Activated CD8-positive, alpha-beta T cell treated with anti-CD3 and anti-CD28 coated beads for 36 hours (primary cell): ENCODE data around the gene SKIC8. TPM values are rescaled to one million over a fixed set of nuclear protein-coding genes. Genes with fewer than 3 reads are reported as not detected.

Source experiments
- ATAC-seq: fragments of 200-7000 bp; cut with Tn5 transposase; one replicate; pipeline ENCODE4 v1.10.0; 2021; ENCODE audit warnings: mild to moderate bottlenecking, moderate library complexity
- CTCF ChIA-PET: fragments of 350-600 bp; sonication (Branson Sonifier 250); formaldehyde crosslinking; loops from one replicate; lab custom pipeline; 2021; ENCODE audit warnings: antibody characterized with exemption; lab: Charles Lee
- POLR2A ChIA-PET: fragments of 350-600 bp; sonication (Branson Sonifier 250); formaldehyde crosslinking; loops from one replicate; lab custom pipeline; 2021; ENCODE audit warnings: antibody characterized with exemption; lab: Charles Lee
- DNase-seq: peaks from one replicate; pipeline ENCODE4 v3.0.0-alpha.2; 2020
- H3K27ac Mint-ChIP-seq: one replicate; pipeline ENCODE4 v1.8.0; 2021; ENCODE audit warnings: mild to moderate bottlenecking, mixed read lengths
- H3K27me3 Mint-ChIP-seq: one replicate; pipeline ENCODE4 v1.8.0; 2021; ENCODE audit warnings: mixed read lengths
- H3K36me3 Mint-ChIP-seq: one replicate; pipeline ENCODE4 v1.8.0; 2021; ENCODE audit warnings: low read depth, mixed read lengths
- H3K4me1 Mint-ChIP-seq: one replicate; pipeline ENCODE4 v1.8.0; 2021; ENCODE audit warnings: low read depth, mixed read lengths
- H3K4me3 Mint-ChIP-seq: one replicate; pipeline ENCODE4 v1.8.0; 2021; ENCODE audit warnings: mild to moderate bottlenecking, moderate library complexity, mixed read lengths
- H3K9me3 Mint-ChIP-seq: one replicate; pipeline ENCODE4 v1.8.0; 2021; ENCODE audit warnings: mixed read lengths
- intact Hi-C: fragments of 100-400 bp; cut with micrococcal nuclease; formaldehyde crosslinking; loops from one replicate; pipeline ENCODE4 v1.10.0; 2022
- total RNA-seq, 2 experiments: library from RNA; stranded (reverse); gene quantifications; one replicate each; pipeline ENCODE4 v1.2.3, GENCODE V29; 2021
- TF ChIP-seq, protein P1 (sequence below): fragments of 200-600 bp; IDR thresholded peaks from one replicate; pipeline ENCODE4 v1.8.0; 2022; ENCODE audit warnings: antibody characterized with exemption, mild to moderate bottlenecking

The SKIC8 gene
- total RNA-seq, 2 experiments from 2014 or later = 63.0 to 64.5 TPM

- ATAC-seq (no peak), DNase-seq (no peak)
- Mint-ChIP-seq H3K27me3 (peaks cover 38% of the 10 kb centered on the region), H3K9me3 (no peaks in the 10 kb centered on the region), H3K27ac (no peak overlapping the region), H3K36me3 (no peaks in the 10 kb centered on the region), H3K4me1 (no peaks in the 10 kb centered on the region), H3K4me3 (no peak overlapping the region)
- TF ChIP-seq, protein P1, sequence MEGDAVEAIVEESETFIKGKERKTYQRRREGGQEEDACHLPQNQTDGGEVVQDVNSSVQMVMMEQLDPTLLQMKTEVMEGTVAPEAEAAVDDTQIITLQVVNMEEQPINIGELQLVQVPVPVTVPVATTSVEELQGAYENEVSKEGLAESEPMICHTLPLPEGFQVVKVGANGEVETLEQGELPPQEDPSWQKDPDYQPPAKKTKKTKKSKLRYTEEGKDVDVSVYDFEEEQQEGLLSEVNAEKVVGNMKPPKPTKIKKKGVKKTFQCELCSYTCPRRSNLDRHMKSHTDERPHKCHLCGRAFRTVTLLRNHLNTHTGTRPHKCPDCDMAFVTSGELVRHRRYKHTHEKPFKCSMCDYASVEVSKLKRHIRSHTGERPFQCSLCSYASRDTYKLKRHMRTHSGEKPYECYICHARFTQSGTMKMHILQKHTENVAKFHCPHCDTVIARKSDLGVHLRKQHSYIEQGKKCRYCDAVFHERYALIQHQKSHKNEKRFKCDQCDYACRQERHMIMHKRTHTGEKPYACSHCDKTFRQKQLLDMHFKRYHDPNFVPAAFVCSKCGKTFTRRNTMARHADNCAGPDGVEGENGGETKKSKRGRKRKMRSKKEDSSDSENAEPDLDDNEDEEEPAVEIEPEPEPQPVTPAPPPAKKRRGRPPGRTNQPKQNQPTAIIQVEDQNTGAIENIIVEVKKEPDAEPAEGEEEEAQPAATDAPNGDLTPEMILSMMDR = no peak
- CTCF ChIA-PET = no interaction called here
- intact Hi-C loops = no loop called here
- POLR2A ChIA-PET = no interaction called here
Observed at GRCh38 chr15:78342021-78342420, 42.6 kb upstream of the SKIC8 start.

- H3K4me1 Mint-ChIP-seq = no peaks in the 10 kb centered on the region
- no peaks in the 10 kb centered on the region for H3K36me3 Mint-ChIP-seq
- H3K27ac Mint-ChIP-seq = no peak overlapping the region
- H3K4me3 Mint-ChIP-seq = no peak overlapping the region
- POLR2A ChIA-PET = no interaction called here
- intact Hi-C loops = no loop called here
- CTCF ChIA-PET = no interaction called here
- H3K9me3 Mint-ChIP-seq = no peaks in the 10 kb centered on the region
- H3K27me3 Mint-ChIP-seq = peaks cover 35% of the 10 kb centered on the region
- no peak for DNase-seq
- TF ChIP-seq, protein P1 = no peak
- no peak for ATAC-seq
Observed at GRCh38 chr15:78341057-78341987, 41.9 kb upstream of the SKIC8 start.

- H3K36me3 Mint-ChIP-seq = no peaks in the 10 kb centered on the region
- ATAC-seq = peak; percentile 27
- H3K27me3 Mint-ChIP-seq = peaks cover 35% of the 10 kb centered on the region
- intact Hi-C loops = no loop called here
- ChIA-PET CTCF (no interaction called here), POLR2A (no interaction called here)
- TF ChIP-seq, protein P1 = no peak
- H3K9me3 Mint-ChIP-seq = no peaks in the 10 kb centered on the region
- no peaks in the 10 kb centered on the region for H3K4me1 Mint-ChIP-seq
- no peak within 1 kb of the TSS for H3K27ac Mint-ChIP-seq
- peak; percentile 16 for DNase-seq
- no peak within 1 kb of the TSS for H3K4me3 Mint-ChIP-seq
Observed at GRCh38 chr15:78340231-78341056, 41.0 kb upstream of the SKIC8 start, which contains the start of gene CRABP1. Gene CRABP1 (plus strand): TSS chr15:78340353. CDS start chr15:78340429, 76 bp downstream.

- H3K9me3 Mint-ChIP-seq = no peaks in the 10 kb centered on the region
- intact Hi-C loops = no loop called here
- CTCF ChIA-PET = no interaction called here
- ATAC-seq (no peak), DNase-seq (no peak)
- H3K4me3 Mint-ChIP-seq = no peak overlapping the region
- no peaks in the 10 kb centered on the region for H3K36me3 Mint-ChIP-seq
- H3K27ac Mint-ChIP-seq = no peak overlapping the region
- TF ChIP-seq, protein P1 = no peak
- no peaks in the 10 kb centered on the region for H3K4me1 Mint-ChIP-seq
- POLR2A ChIA-PET = no interaction called here
- peaks cover 33% of the 10 kb centered on the region for H3K27me3 Mint-ChIP-seq
Observed at GRCh38 chr15:78339559-78339958, 40.1 kb upstream of the SKIC8 start.

DNA sequence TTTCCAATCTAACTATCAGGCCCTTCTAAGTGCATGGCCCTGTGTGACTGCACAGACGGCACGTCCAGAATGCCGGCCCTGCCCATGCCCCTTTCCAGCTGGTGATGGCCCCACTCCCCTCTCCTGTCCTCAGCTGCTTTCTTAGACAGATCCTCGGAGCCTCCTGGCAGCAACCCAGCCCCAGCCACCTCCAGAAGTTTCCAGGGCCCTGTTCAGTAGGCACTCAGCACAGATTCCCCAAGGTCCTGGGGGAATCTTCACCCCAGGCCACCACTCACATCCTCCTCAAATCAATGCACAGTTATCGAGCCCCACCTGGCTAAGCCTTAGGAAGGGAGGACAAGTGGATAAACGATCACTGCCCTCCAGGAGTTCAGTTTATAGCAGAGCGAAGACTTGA, 39.4 kb upstream of the SKIC8 start:
- Mint-ChIP-seq H3K9me3 (no peaks in the 10 kb centered on the region), H3K36me3 (no peaks in the 10 kb centered on the region), H3K27me3 (peaks cover 33% of the 10 kb centered on the region), H3K4me1 (no peaks in the 10 kb centered on the region), H3K4me3 (no peak overlapping the region), H3K27ac (no peak overlapping the region)
- no peak for DNase-seq
- POLR2A ChIA-PET = no interaction called here
- TF ChIP-seq, protein P1 = no peak
- intact Hi-C loops = no loop called here
- ATAC-seq = no peak
- CTCF ChIA-PET = no interaction called here
